Measurements from ENCODE around the gene MTARC2. TPM values are rescaled to one million over a fixed set of nuclear protein-coding genes. Genes with fewer than 3 reads are reported as not detected.

MTARC2 gene
- total and polyA plus RNA-seq, 10 of the 15 experiments (the other 5 are each of a cell fraction or from before 2014, with no cell fraction given), result 1.9 to 5.5 (median 3.3) TPM

DNA sequence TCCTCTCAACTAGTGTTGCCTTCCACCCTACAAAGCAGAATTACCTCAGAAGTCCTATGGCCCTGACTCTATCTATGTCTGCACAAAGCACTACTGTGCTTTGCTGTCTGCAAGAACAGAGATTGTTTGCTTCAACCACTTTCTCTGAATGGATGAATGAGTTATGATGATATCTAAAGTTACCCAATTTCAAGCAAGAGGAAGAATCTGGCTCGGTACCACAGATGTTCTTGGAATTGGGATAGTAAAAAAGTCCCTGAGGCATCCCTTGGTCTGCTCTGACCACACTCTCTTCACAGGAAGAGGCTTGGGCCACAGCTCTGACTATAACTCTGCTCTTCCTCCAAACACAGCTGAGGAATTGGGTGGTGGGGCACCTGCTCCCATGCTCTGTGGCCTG lies 69.8 kb downstream of the MTARC2 start:
- no peak overlapping the region for H3K4me2 ChIP-seq (ENCODE audit: control insufficient read depth, insufficient read depth)
- no peaks in the 10 kb centered on the region for H3K4me1 ChIP-seq (ENCODE audit: control insufficient read depth, insufficient read depth, low read length)
- H3K27ac ChIP-seq (ENCODE audit: control insufficient read depth, insufficient read depth), result no peak overlapping the region
- intact Hi-C loops (cut with micrococcal nuclease; ENCODE audit: unreplicated experiment), result no loop called here
- H2AFZ ChIP-seq (ENCODE audit: control insufficient read depth, low read depth, low read length), result no peak overlapping the region
- no peaks in the 10 kb centered on the region for H4K20me1 ChIP-seq (ENCODE audit: control insufficient read depth, insufficient read depth)
- 0% methylated on average over 1 of the region's 1 CpG for WGBS (ENCODE audit: insufficient coverage, insufficient replicate concordance, low lambda C conversion rate, missing lambda C conversion rate)
- H3K36me3 ChIP-seq (ENCODE audit: control insufficient read depth in 2 of 2, insufficient read depth in 2 of 2, low read length in 1 of 2), result no peaks in the 10 kb centered on the region
- ATAC-seq, result no peak
- BruUV-seq (replicated peaks), result no TSS peak
- ChIA-PET POLR2A (no interaction called here), SMC1A (ENCODE audit: uncharacterized antibody, unreplicated experiment) (no interaction called here), RAD21 (ENCODE audit: unreplicated experiment) (no interaction called here), CTCF (interaction anchor here (0.9 kb wide), 1 partner anchor 11 kb away, joined by 3 read pairs; no protein-coding TSS in a partner anchor)
- no peaks in the 10 kb centered on the region for H3K9me3 ChIP-seq (replicated peaks; ENCODE audit: control insufficient read depth, insufficient read depth, low read length)
- H3K4me3 ChIP-seq, result no peak overlapping the region
- no peak for TF ChIP-seq BHLHE40 (IDR thresholded peaks at IDR 0.05; ENCODE audit: borderline replicate concordance in 1 of 2, low read depth in 2 of 2, low read length in 1 of 2)
- TF ChIP-seq CBX5 (IDR thresholded peaks at IDR 0.05; ENCODE audit: low read depth), result no peak
- TF ChIP-seq NR2C2 (IDR thresholded peaks at IDR 0.05; ENCODE audit: borderline replicate concordance, control insufficient read depth, insufficient read length, low read depth), result no peak
- TF ChIP-seq, protein P1, sequence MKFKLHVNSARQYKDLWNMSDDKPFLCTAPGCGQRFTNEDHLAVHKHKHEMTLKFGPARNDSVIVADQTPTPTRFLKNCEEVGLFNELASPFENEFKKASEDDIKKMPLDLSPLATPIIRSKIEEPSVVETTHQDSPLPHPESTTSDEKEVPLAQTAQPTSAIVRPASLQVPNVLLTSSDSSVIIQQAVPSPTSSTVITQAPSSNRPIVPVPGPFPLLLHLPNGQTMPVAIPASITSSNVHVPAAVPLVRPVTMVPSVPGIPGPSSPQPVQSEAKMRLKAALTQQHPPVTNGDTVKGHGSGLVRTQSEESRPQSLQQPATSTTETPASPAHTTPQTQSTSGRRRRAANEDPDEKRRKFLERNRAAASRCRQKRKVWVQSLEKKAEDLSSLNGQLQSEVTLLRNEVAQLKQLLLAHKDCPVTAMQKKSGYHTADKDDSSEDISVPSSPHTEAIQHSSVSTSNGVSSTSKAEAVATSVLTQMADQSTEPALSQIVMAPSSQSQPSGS (IDR thresholded peaks at IDR 0.05; ENCODE audit: low read length), result no peak
- TF ChIP-seq IRF4 (IDR thresholded peaks at IDR 0.05; ENCODE audit: low read depth, low read length), result no peak
- TF ChIP-seq RAD21 (IDR thresholded peaks at IDR 0.05; ENCODE audit: insufficient read depth, low read depth, low read length), result no peak
- no peak for TF ChIP-seq EP300 (IDR thresholded peaks at IDR 0.05; ENCODE audit: borderline replicate concordance in 1 of 2, control insufficient read depth in 1 of 2, low read depth in 2 of 2, low read length in 2 of 2)
- no peak for TF ChIP-seq SMAD1 (IDR thresholded peaks at IDR 0.05; ENCODE audit: low read depth, partially characterized antibody)
- no peak for TF ChIP-seq CBX3 (IDR thresholded peaks at IDR 0.05; ENCODE audit: borderline replicate concordance, low read depth)
- no peak for TF ChIP-seq KLF5 (IDR thresholded peaks at IDR 0.05; ENCODE audit: partially characterized antibody)
- in situ Hi-C loops (cut with MboI), result no loop called here
- FAIRE-seq, result no peak
- no peaks in the 10 kb centered on the region for H3K27me3 ChIP-seq (replicated peaks in 1 of 2; ENCODE audit: control insufficient read depth in 2 of 2, insufficient read depth in 2 of 2, low read length in 1 of 2)
- H3K79me2 ChIP-seq (ENCODE audit: control insufficient read depth, insufficient read depth, low read length), result no peaks in the 10 kb centered on the region
- no peak for DNase-seq (ENCODE audit: low read depth, low spot score)
- no peak overlapping the region for H3K9ac ChIP-seq (ENCODE audit: control insufficient read depth, insufficient read depth, low read length)

All from GM12878 (cell line).